ENCODE measurements around the gene LCN1.

The LCN1 gene

GRCh38 chr9:135520916-135521607, at the start of gene LCN1:
TSS of gene LCN1 (plus strand) at chr9:135521440. CDS start at chr9:135521498, 58 bp downstream.
- no peaks in the 10 kb centered on the region for H3K27me3 ChIP-seq (ENCODE audit: control insufficient read depth in 1 of 2, insufficient read depth in 2 of 2, low read length in 2 of 2)
- H3K36me3 ChIP-seq (ENCODE audit: control insufficient read depth in 1 of 2, insufficient read depth in 2 of 2, low read length in 2 of 2), result no peaks in the 10 kb centered on the region
- H3K4me3 ChIP-seq (ENCODE audit: low read depth in 1 of 2, low read length in 2 of 2), result no peak within 1 kb of the TSS
- H3K9ac ChIP-seq (ENCODE audit: low read depth in 1 of 2, low read length in 2 of 2), result no peak within 1 kb of the TSS
- H3K4me1 ChIP-seq (ENCODE audit: control insufficient read depth in 1 of 2, insufficient read depth in 2 of 2, low read length in 2 of 2), result no peaks in the 10 kb centered on the region
- H3K27ac ChIP-seq (ENCODE audit: low read depth, low read length), result no peak within 1 kb of the TSS
- H3K9me3 ChIP-seq (ENCODE audit: control insufficient read depth in 1 of 2, low read length in 2 of 2), result no peaks in the 10 kb centered on the region

- Histone ChIP-seq H3K36me3 (ENCODE audit: control insufficient read depth in 1 of 2, insufficient read depth in 2 of 2, low read length in 2 of 2) (no peaks in the 10 kb centered on the region), H3K9me3 (ENCODE audit: control insufficient read depth in 1 of 2, low read length in 2 of 2) (no peaks in the 10 kb centered on the region), H3K4me3 (ENCODE audit: low read depth in 1 of 2, low read length in 2 of 2) (no peak overlapping the region), H3K9ac (ENCODE audit: low read depth in 1 of 2, low read length in 2 of 2) (no peak overlapping the region), H3K27me3 (ENCODE audit: control insufficient read depth in 1 of 2, insufficient read depth in 2 of 2, low read length in 2 of 2) (peaks cover 0 to 4% of the 10 kb centered on the region in 2 donors), H3K4me1 (ENCODE audit: control insufficient read depth in 1 of 2, insufficient read depth in 2 of 2, low read length in 2 of 2) (peaks cover 0 to 3% of the 10 kb centered on the region in 2 donors), H3K27ac (ENCODE audit: low read depth, low read length) (no peak overlapping the region)
These were observed 49.2 kb upstream of the LCN1 start for GRCh38 chr9:135471791-135472640.

GRCh38 chr9:135473972-135474543, 47.2 kb upstream of the LCN1 start:
- no peak overlapping the region for H3K4me3 ChIP-seq (ENCODE audit: low read depth in 1 of 2, low read length in 2 of 2)
- no peak overlapping the region for H3K27ac ChIP-seq (ENCODE audit: low read depth, low read length)
- H3K27me3 ChIP-seq (ENCODE audit: control insufficient read depth in 1 of 2, insufficient read depth in 2 of 2, low read length in 2 of 2), result peaks cover 0 to 4% of the 10 kb centered on the region in 2 donors
- H3K4me1 ChIP-seq (ENCODE audit: control insufficient read depth in 1 of 2, insufficient read depth in 2 of 2, low read length in 2 of 2), result peaks cover 3 to 4% of the 10 kb centered on the region in 2 donors
- no peaks in the 10 kb centered on the region for H3K9me3 ChIP-seq (ENCODE audit: control insufficient read depth in 1 of 2, low read length in 2 of 2)
- no peak overlapping the region for H3K9ac ChIP-seq (ENCODE audit: low read depth in 1 of 2, low read length in 2 of 2)
- H3K36me3 ChIP-seq (ENCODE audit: control insufficient read depth in 1 of 2, insufficient read depth in 2 of 2, low read length in 2 of 2), result no peaks in the 10 kb centered on the region

- no peak overlapping the region for H3K27ac ChIP-seq (ENCODE audit: low read depth, low read length)
- H3K27me3 ChIP-seq (ENCODE audit: control insufficient read depth in 1 of 2, insufficient read depth in 2 of 2, low read length in 2 of 2), result peaks cover 0 to 4% of the 10 kb centered on the region in 2 donors
- H3K36me3 ChIP-seq (ENCODE audit: control insufficient read depth in 1 of 2, insufficient read depth in 2 of 2, low read length in 2 of 2), result no peaks in the 10 kb centered on the region
- no peak overlapping the region for H3K4me3 ChIP-seq (ENCODE audit: low read depth in 1 of 2, low read length in 2 of 2)
- no peaks in the 10 kb centered on the region for H3K9me3 ChIP-seq (ENCODE audit: control insufficient read depth in 1 of 2, low read length in 2 of 2)
- peaks cover 0 to 4% of the 10 kb centered on the region in 2 donors for H3K4me1 ChIP-seq (ENCODE audit: control insufficient read depth in 1 of 2, insufficient read depth in 2 of 2, low read length in 2 of 2)
- H3K9ac ChIP-seq (ENCODE audit: low read depth in 1 of 2, low read length in 2 of 2), result no peak overlapping the region
These were observed 46.3 kb upstream of the LCN1 start for GRCh38 chr9:135474915-135475314.

GRCh38 chr9:135476561-135477355, 44.5 kb upstream of the LCN1 start:
- H3K4me1 ChIP-seq (ENCODE audit: control insufficient read depth in 1 of 2, insufficient read depth in 2 of 2, low read length in 2 of 2), result peaks cover 5 to 12% of the 10 kb centered on the region in 2 donors
- H3K9me3 ChIP-seq (ENCODE audit: control insufficient read depth in 1 of 2, low read length in 2 of 2), result no peaks in the 10 kb centered on the region
- H3K36me3 ChIP-seq (ENCODE audit: control insufficient read depth in 1 of 2, insufficient read depth in 2 of 2, low read length in 2 of 2), result no peaks in the 10 kb centered on the region
- no peaks in the 10 kb centered on the region for H3K27me3 ChIP-seq (ENCODE audit: control insufficient read depth in 1 of 2, insufficient read depth in 2 of 2, low read length in 2 of 2)
- no peak overlapping the region for H3K9ac ChIP-seq (ENCODE audit: low read depth in 1 of 2, low read length in 2 of 2)
- H3K27ac ChIP-seq (ENCODE audit: low read depth, low read length), result no peak overlapping the region
- H3K4me3 ChIP-seq (ENCODE audit: low read depth in 1 of 2, low read length in 2 of 2), result no peak overlapping the region

- no peak overlapping the region for H3K27ac ChIP-seq (ENCODE audit: low read depth, low read length)
- H3K4me3 ChIP-seq (ENCODE audit: low read depth in 1 of 2, low read length in 2 of 2), result no peak overlapping the region
- H3K9ac ChIP-seq (ENCODE audit: low read depth in 1 of 2, low read length in 2 of 2), result no peak overlapping the region
- H3K36me3 ChIP-seq (ENCODE audit: control insufficient read depth in 1 of 2, insufficient read depth in 2 of 2, low read length in 2 of 2), result no peaks in the 10 kb centered on the region
- H3K27me3 ChIP-seq (ENCODE audit: control insufficient read depth in 1 of 2, insufficient read depth in 2 of 2, low read length in 2 of 2), result no peaks in the 10 kb centered on the region
- no peaks in the 10 kb centered on the region for H3K9me3 ChIP-seq (ENCODE audit: control insufficient read depth in 1 of 2, low read length in 2 of 2)
- H3K4me1 ChIP-seq (ENCODE audit: control insufficient read depth in 1 of 2, insufficient read depth in 2 of 2, low read length in 2 of 2), result peaks cover 5 to 12% of the 10 kb centered on the region in 2 donors
These were observed 43.0 kb upstream of the LCN1 start for GRCh38 chr9:135478191-135478590.

GRCh38 chr9:135478829-135479468, 42.3 kb upstream of the LCN1 start:
- Histone ChIP-seq H3K27ac (ENCODE audit: low read depth, low read length) (peak overlapping the region; percentile 66), H3K9ac (ENCODE audit: low read depth in 1 of 2, low read length in 2 of 2) (peak overlapping the region in 1 of 2 donors; percentile 32)

GRCh38 chr9:135479469-135480052, 41.7 kb upstream of the LCN1 start, which contains the start of gene PPP1R26:
TSS of gene PPP1R26 (plus strand) at chr9:135479782. CDS start at chr9:135484511, 4,729 bp downstream.
- H3K27me3 ChIP-seq (ENCODE audit: control insufficient read depth in 1 of 2, insufficient read depth in 2 of 2, low read length in 2 of 2), result no peaks in the 10 kb centered on the region
- peak within 1 kb of the TSS; percentile 66 for H3K27ac ChIP-seq (ENCODE audit: low read depth, low read length)
- H3K4me1 ChIP-seq (ENCODE audit: control insufficient read depth in 1 of 2, insufficient read depth in 2 of 2, low read length in 2 of 2), result peaks cover 5 to 12% of the 10 kb centered on the region in 2 donors
- peaks cover 4 to 6% of the 10 kb centered on the region in 2 donors for H3K36me3 ChIP-seq (ENCODE audit: control insufficient read depth in 1 of 2, insufficient read depth in 2 of 2, low read length in 2 of 2)
- peak within 1 kb of the TSS; percentile 56 to 60 for H3K9ac ChIP-seq (ENCODE audit: low read depth in 1 of 2, low read length in 2 of 2)
- H3K9me3 ChIP-seq (ENCODE audit: control insufficient read depth in 1 of 2, low read length in 2 of 2), result no peaks in the 10 kb centered on the region
- peak within 1 kb of the TSS; percentile 73 to 76 for H3K4me3 ChIP-seq (ENCODE audit: low read depth in 1 of 2, low read length in 2 of 2)

More at GRCh38 chr9:135478829-135479468, 42.3 kb upstream of the LCN1 start:
- H3K9me3 ChIP-seq (ENCODE audit: control insufficient read depth in 1 of 2, low read length in 2 of 2), result no peaks in the 10 kb centered on the region
- H3K4me3 ChIP-seq (ENCODE audit: low read depth in 1 of 2, low read length in 2 of 2), result peak overlapping the region; percentile 50 to 56
- H3K27me3 ChIP-seq (ENCODE audit: control insufficient read depth in 1 of 2, insufficient read depth in 2 of 2, low read length in 2 of 2), result no peaks in the 10 kb centered on the region
- peaks cover 5 to 12% of the 10 kb centered on the region in 2 donors for H3K4me1 ChIP-seq (ENCODE audit: control insufficient read depth in 1 of 2, insufficient read depth in 2 of 2, low read length in 2 of 2)
- peaks cover 0 to under 1% of the 10 kb centered on the region in 2 donors for H3K36me3 ChIP-seq (ENCODE audit: control insufficient read depth in 1 of 2, insufficient read depth in 2 of 2, low read length in 2 of 2)
